Measurements from ENCODE around the gene ASPA.
"Not testable (repeated sequence)": the region's sequence is repeated elsewhere in the genome, so short reads cannot be mapped to it uniquely, and the experiment has no call there.

Gene ASPA

GRCh38 chr17:3510090-3510489 is 34.3 kb downstream of the ASPA start:
- DNase-seq, result no peak

GRCh38 chr17:3511852-3512504 is 36.2 kb downstream of the ASPA start:
- no peak for DNase-seq

GRCh38 chr17:3512505-3513171 is 36.8 kb downstream of the ASPA start:
- DNase-seq, result no peak

GRCh38 chr17:3513305-3514035 is 37.7 kb downstream of the ASPA start:
- no peak for DNase-seq

- DNase-seq, result not testable (repeated sequence)
These were observed 38.4 kb downstream of the ASPA start for GRCh38 chr17:3514167-3514566.

- no peak for DNase-seq
These were observed 39.1 kb downstream of the ASPA start for GRCh38 chr17:3514873-3515272.

GRCh38 chr17:3519472-3519871 is 43.7 kb downstream of the ASPA start:
- not testable (repeated sequence) for DNase-seq

GRCh38 chr17:3524024-3524423 is 48.2 kb downstream of the ASPA start:
- no peak for DNase-seq

GRCh38 chr17:3526491-3526890 is 50.7 kb downstream of the ASPA start:
- DNase-seq, result no peak

- no peak for DNase-seq
These were observed 51.2 kb downstream of the ASPA start for GRCh38 chr17:3526971-3527370.

GRCh38 chr17:3527468-3527867 is 51.7 kb downstream of the ASPA start:
- DNase-seq, result no peak

- DNase-seq, result no peak
These were observed 52.1 kb downstream of the ASPA start for GRCh38 chr17:3527896-3528295.

GRCh38 chr17:3528403-3528851 is 52.6 kb downstream of the ASPA start:
- no peak for DNase-seq

GRCh38 chr17:3528880-3529511 is 53.2 kb downstream of the ASPA start:
- no peak for DNase-seq

GRCh38 chr17:3529817-3530741 is 54.3 kb downstream of the ASPA start:
- DNase-seq, result no peak

GRCh38 chr17:3531266-3532101 is 55.7 kb downstream of the ASPA start:
- no peak for DNase-seq

GRCh38 chr17:3532106-3532858 is 56.5 kb downstream of the ASPA start:
- no peak for DNase-seq

GRCh38 chr17:3532859-3533142 is 57.0 kb downstream of the ASPA start:
- no peak for DNase-seq

- DNase-seq, result no peak
These were observed 58.0 kb downstream of the ASPA start for GRCh38 chr17:3533752-3534151.

- DNase-seq, result no peak
These were observed 59.1 kb downstream of the ASPA start for GRCh38 chr17:3534881-3535252.
